DND-41 (cell line): Measurements from ENCODE around the gene AATK.

Source experiments
- CTCF ChIP-seq: IDR thresholded peaks from 2 replicates; pipeline ENCODE4 v1.5.1; 2012; ENCODE audit warnings: borderline replicate concordance, low read length, moderate library complexity, mild to moderate bottlenecking; ENCODE audit not compliant: poor library complexity, severe bottlenecking; ENCODE audit errors: extremely low read depth
- EZH2 ChIP-seq: IDR thresholded peaks from 3 replicates; pipeline ENCODE4 v1.6.1; 2012; ENCODE audit warnings: borderline replicate concordance, low read depth, mild to moderate bottlenecking, moderate library complexity, low read length, inconsistent platforms; ENCODE audit not compliant: severe bottlenecking

GRCh38 chr17:81103379-81103778 is 62.6 kb downstream of the AATK start:
- no peak for TF ChIP-seq CTCF
- TF ChIP-seq EZH2 = no peak
